Femur (tissue), 1 donor: Measurements from ENCODE around the gene CBFA2T3.

ENCODE experiments used
- DNase-seq: peaks from one replicate; pipeline ENCODE4 v3.0.0-alpha.2; 2017

CBFA2T3 gene

DNA sequence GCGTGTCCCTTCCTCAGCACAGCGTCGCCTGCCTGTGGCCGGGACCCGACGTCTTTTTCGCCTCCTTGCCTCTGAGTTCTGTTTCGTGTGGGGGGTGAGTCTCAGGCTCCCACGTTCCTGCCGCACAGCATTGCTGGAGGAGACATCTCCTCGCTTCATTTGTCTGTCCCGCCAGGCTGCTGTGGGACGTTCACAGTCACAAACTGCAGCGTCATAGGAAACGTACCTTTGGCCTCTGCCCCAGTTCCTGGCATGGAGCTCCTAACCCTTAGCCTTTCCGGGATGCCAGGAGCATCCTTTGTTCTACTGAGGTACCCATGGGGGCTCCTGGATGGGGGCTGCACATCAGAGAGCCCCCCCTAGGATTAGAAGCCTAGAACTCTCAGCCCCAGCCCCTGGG, 18.2 kb upstream of the CBFA2T3 start:
- DNase-seq: no peak

DNA sequence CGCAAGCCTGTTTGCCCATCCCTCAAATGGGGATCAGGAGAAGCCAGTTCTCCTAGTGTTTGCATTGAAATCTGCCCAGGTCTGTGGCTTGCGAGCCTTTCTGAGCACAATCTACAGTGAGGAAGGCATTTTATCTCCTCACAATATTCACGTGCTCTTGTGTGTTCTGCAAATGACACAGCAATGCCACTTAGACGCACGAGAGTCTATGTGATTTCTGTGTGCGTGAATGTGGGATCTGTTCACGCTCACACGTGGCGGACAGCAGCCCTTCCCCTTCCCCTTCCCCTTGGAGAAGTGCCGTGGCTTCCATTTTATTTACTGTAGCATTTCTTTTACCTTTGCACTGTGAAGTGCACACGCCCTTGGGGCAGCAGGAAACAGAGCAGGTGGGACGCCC, 17.7 kb upstream of the CBFA2T3 start:
- DNase-seq: no peak

DNA sequence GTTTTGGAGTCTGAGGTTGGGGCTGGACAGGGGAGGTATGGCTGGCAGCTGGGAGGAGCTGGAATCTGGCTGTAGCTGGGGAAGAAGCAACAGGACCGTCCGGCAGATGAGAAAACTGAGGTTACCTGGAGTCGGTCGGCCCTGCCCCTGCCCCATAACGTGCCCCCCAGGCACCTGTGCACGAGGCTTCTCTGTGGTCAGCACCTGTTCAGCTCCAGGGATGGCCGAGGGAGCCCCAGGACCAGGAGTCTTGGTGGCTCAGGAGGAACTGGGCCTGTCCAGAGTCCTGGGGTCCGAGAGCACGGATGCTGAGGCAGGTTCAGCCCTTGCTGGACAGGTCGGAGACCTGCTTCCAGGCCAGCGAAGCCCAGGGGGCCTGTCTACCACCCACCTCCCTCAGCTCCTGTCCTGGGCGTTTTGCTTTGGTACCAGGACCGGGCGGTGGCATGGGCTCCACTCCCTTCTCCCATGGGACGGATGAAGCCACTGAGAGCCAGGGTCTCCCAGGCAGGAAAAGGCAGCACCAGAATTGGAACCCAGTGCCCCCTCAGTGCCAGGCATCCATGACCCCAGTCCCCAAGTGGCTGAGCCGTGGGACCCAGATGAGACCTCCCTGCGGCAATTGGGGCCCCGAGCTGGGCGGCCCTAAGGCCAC, 17.1 kb upstream of the CBFA2T3 start:
- no peak for DNase-seq

DNA sequence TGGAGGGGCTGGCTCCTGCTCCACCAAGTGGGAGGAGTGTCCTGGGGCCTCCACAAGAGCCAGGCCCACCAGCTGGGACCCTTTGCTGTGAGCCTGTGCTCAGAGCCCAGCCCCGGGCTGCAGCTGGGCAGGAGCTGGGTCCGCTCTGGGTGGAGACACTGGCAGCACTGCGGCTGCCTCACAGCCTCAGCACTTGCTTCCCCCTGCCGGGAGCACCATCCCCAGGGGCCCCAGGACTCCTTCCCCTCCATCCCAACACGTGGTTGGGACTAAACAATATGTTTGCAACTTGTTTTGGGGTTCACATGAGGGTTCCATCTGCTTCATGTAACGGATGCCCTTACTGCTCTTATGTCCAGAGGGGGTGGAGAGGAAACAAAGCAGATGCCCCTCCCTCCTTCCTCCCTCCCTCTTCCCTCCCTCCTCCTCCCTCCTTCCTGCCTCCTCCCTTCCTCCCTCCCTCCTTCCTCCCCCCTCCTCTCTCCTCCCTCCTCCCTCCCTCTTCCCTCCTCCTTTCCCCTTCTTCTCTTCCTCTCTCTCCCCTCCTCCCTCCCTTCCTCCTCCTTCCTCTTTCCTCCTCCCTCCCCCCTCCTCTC, 16.3 kb upstream of the CBFA2T3 start:
- DNase-seq: no peak

DNA sequence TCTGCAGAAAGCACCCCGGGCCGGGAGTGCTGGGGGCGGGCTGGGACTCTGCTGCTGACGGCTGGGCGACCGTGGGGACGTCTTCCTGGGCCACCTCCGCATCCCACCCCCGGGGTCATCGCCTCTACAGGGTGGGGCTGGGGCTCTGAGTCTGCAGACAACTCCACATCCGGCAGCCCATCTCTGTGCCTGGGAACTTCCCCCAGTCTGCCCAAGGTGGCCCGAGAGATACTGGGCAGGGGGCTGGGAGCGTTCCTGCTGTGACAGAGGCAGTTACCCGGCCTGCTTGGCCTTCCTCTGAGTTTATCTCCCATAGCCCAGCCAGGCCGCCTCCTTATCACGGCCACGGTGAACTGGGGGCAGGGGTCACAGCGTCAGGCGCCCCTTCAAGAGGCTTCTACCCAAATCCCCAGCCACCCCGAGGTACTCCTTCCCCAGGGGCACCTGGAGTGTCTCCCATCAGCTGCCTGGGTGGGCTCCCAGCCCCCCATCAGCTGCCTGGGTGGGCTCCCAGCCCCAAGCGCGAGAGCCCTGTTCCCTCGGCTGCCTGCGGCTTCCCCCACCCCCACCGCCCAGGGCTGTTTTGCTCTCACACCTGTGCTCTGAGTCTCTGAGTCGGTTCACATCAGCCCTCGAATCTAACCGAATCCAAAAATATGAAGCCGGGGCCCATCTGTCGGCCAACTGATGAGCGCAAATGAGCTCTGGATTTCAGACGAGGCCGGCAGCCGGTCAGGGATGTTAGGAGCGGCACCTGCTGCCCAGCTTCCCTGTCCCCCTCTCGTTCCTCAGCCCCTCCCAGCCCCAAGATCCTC, 15.6 kb upstream of the CBFA2T3 start:
- DNase-seq: peak; percentile 71

DNA sequence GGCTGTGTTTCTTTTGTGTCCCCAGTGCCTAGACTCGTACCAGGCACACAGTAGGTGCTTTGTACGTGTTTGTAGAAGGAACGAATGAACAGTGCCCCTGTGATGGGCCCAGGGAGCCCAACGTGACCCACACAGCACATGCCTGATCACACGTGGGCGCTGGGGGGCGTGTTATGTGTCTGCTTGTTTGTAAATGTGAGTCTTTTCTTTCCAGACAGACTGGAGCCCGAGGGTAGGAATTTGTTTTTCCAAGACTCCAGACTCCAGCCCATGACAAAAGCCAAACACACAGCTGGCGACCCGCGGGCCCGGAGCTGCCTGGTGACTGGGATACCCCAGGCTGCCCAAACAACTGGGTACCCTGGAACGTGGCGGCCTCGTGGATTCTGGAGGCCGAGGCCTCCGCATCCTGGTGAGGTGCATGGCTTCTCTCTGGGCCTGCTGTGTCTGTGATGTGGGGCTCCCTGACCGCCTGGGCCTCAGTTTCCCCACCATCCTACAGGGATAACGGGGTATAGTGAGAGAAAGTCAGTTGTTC, 14.9 kb upstream of the CBFA2T3 start:
- no peak for DNase-seq

DNA sequence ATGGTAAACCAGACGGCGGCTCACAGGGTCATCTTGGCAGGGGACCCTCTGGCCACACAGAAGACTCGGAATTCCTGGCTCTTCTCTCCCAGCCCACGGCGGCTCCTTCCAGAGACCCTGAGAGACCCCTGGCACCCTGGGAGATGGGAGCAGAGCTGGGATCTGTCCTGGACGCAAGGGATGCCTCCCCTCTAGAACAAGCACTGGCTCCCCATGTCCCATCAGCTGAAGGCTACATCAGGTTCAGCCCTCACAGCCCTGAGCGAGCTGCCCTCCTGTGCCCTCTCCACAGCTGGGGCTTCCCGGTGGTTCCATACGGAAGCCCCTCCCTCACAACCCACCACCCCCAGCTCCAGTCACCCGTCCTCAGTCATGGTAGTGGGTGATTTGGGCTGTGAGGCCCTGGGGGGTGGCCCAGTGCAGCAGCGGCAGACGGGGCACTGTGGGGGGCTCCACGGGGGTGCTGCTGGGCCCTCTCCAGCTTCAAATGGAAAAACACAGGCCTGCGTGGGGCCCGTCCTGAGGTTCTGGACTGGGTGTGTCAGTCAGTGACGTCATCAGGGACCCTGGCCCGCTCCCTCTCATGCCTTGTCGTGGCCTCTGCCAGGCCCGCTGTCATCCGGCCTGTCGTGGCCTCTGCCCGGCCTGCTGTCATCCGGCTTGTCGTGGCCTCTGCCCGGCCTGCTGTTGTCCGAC, 13.0 kb upstream of the CBFA2T3 start:
- no peak for DNase-seq

DNA sequence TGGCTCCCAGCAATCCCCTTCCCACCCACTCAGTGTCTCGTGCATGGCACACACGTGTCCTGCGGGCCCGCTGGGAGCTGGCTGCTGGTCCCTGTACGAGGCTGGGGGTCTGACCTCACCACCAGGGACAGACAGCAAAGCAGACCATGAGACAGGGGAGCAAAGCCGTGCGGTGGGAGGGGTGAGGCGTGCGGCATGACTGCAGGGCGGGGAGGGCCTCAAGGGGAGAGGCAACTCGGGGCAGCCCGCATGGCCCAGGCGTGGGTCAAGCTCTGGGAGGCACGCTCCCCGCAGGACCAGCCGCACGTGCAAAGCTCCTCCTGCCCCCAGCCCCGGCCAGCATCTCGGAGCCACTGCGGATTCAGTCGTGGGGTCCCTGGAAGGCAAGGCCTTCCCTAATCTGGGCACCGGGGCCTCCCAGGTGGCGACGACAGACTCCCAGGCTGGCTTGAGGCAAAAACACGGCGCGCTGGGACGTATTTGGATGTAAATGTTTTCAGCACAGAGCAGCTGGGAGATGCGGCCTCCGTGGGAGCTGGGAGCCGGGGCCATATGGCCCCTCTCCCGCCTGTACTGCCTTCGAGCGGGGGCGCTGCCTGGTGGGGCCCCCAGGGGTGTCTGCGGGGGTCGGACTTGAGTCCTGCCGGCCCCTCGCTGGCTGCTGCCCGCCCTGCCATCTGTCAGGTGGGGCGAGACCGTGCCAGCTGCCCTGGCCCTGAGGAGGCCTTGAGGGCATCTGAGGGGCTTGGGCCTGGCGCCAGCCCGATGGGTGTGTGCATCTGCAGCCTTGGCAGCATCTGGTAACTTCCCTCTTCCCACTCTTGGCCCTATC, 12.2 kb upstream of the CBFA2T3 start:
- no peak for DNase-seq

DNA sequence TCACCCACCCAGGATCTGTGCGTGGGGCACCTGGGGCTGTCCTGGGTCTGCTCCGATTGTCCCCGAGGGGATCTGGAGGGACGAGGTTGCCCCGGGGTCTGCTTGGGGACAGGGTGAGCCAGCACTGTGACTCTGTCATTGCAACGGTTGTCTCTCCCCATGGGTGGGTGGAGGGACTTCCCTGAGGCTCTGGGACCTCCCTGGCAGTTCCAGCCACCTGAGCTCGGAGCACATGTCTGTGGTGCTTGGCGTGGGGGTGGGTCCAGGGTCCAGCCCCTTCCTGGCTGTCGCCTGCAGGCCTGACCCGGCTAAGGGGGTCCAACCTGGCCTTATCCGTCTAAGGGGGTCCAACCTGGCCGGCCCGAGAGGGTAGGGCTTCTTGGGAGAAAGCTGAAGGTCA, 8.5 kb upstream of the CBFA2T3 start:
- DNase-seq: no peak

DNA sequence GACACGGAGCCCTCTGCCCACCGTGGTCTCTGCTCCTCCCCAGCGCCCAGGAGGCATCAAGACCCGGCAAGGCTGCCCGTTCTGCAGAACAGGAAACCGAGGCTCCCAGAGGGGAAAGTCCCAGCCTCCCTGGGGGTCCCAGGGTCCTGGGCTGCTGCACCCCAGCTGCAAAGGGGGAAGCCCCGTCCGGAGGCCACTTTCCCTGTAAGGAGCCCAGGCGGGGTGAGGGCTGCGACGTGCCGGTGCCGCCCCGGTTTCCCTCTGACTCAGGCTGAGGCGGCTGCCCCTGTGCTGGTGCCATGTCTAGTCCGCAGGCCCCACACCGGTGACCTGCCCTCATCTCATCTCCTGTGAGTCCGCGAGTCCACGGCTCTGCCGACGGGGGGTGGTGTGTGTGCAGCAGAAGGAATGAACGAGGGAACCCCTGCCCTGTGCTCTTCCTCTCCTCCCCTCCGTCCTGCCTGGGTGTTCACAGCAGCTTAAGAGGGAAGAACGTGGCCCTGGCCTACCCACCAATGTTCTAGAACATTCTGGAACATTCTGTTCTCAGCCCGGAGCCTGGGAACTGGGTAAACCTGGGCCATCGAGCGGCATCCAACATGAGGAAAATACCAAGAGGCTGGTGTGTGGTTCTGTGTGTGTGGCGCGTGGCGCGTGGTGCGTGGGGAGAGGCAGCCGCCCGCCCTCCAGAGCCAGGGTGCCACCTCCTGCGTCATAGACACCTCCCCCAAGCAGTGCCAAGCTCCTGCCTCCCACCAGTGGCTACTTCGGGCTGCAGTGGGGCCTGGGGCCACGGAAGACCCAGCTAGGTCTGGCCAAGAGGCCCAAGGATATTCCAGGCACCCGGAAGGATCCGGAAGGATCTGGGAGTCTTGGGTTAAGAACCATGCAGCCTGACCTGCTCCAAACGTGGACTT, 7.0 kb upstream of the CBFA2T3 start:
- no peak for DNase-seq

DNA sequence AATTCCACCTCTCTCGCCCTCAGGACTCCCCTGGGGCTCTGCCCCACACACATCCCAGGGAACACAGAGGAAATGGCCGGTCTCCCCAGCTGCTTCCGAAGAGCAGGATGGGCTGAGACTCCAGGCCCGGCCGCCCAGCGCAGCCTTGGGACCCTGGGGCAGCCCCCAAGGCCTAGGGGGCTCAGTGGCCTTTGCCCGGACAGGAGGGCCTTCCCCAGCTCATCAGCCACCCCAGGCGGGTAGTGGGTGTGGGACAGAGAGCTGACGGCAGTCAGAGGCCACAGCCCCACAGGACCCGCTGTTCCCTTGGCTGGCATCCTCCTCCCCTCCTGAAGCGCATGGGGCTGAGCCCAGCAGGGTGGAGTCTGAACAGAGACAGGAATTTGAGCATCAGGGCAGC, 6.2 kb upstream of the CBFA2T3 start:
- no peak for DNase-seq

DNA sequence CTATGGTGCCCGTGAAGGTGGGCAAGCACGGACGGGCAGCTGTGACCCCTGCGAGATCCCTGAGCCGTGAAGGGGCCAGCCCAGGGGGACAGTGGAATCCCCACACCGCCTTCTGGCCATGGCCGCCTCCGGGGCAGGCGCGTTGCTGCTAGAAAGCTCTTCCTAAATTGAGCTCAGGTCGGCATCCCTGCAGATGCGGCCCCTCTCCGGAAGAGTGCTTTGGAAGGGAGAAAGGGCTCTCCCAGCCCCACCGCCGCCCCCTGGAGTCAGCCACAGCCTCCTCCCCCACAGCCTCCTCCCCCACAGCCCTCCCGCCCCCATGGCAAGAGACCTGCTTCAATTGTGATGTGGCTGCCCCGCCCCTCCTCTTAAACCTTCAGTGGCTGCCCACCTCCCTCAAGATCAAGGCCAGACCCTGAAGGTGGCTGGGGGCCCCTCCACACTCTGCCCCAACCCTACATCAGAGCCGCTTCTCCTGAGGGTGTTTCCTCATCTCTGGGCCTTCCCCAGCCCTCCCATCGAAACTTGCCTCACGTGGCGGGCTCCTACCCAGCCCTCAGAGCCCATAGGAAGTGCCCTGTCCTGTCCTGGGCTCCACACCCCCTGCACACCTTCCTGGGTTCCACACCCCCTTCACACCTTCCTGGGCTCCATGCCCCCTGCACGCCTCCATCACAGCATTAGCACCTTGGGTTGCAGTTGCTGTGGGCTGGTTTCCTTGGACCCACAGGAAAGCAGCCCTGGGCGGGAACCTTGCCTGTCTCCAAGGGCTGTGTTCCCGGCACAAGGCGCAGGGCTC, 5.5 kb upstream of the CBFA2T3 start:
- DNase-seq: no peak

DNA sequence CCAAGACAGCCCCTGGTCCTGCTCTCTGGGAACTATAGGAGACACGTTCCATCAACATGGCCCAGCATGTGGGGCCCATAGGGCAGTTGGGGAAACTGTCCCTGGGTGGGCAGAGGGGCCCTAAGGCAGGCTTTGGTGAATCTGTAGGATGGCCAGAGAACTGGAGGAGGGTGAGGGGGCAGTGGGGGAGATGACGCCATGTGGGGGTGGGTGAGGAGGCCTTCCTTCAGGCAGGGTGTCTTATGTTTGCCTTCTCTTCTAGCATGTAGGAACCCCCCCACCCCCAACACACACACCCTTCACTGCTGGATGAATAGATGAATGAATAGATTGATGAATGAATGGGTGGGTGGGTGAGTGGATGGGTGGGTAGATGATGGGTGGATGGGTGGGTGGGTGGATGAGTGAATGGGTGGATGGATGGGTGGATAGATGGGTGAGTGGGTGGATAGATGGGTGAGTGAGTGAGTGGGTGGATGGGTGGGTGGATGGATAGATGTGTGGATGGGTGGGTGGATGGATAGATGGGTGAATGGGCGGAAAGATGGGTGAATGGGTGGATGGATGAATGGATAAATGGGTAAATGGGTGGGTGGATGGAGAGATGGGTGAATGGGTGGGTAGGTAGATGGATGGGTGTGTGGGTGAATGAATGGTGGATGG, 2.5 kb upstream of the CBFA2T3 start:
- DNase-seq: no peak

DNA sequence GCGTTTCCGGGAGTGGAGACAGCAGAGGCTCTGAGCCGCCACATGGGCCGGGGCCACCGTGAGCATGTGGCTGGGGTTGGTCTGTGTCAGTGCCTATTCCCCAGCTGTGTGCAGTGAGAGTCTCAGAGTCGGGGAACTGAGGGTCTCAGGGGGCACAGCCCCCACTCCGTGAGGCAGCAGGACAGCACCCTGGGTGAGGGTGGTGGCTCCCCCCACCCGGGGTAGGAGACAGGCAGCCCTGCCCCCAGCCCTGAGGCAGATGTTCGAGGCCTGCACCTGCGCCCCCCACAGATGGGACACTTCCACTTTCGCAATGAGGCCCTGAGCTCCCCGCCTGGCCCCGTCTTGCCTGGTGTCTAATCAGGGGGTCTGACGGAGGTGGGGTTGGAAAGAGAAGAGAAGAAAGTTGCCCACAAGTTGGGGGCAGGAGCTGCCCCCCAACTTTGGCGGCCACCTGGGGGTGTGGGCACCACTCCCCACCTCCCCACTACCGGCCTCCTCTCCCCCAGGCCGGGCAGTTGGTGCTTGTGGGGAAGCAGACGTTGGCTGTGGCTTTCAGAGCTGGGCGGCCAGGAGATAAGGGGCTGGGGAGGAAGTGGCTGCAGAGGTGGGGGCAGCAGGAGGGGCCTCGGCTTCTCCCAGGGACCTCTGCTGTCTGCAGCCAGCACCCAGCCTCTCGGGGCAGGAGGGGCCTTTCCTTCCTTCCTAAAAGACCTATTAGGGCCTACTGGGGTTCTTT, 1.8 kb upstream of the CBFA2T3 start:
- DNase-seq: peak; percentile 70

DNA sequence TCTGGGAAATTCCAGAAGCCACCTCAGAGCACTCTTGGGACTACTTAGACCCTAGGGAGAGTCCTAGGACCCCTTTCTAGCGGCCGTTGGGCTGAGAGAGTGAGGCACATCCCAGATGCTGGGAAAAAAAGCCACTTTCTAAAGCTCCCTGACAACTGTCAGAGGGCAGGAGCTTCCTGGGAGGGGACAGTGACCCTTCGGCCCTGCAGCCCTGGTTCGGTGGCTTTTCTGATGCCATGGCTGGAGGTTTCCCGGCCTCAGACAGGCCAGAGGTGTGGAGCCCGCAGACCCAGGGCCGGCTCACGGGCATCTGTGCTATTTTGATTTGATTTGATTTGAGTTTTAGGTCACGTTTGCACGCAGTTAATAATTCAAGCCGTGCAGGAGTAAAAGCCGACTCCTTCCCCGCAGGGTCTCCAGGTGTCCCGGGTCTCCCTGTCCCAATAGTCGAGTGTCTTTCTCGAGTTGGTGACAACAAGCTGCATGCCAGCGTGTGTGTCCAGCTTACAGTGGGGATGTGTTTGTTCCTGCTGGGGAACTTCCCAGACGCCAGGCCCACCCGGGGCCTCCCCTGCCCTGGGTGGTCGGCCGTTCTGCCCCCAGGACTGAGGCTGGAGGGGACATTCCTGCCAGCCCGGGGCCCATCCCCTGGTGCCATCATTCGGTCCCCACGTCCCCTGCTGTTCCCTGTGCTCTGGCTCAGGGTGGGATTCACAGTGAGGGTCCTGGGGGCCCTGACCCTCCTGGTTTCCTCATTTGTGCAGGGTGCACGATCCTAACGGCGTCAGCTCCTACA, 1.0 kb upstream of the CBFA2T3 start:
- no peak for DNase-seq

DNA sequence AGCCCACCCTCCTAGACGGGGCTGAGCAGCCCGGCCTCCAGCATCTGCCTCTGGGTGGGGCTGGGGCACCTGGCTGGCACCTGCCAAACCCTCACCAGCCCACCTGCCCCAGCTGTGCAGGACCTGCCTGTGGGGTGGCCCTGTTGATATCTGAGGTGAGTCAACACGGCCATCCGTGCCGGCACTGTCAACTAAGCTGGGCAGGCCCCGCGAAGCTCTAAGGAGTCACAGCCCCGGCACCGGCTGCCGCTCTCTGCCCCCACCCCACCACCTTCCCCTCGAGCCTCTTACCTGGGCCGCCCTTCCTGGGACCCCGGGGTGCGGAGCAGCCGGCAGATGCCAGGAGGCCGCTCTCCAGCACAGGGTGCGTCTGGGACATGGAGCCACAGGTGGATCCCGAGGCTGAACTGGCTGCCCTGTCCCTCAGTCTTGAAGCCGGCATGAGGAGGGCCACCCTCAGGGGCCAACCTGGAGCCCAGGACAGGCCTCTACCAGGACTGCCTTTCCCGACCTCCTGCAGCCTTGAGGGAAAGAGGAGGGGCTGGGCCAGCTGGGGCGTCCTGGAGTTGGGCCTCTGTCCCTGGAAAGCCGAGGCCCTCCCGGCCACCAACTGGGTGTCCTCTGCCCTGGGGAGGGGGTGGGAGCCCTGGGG, 515 bp downstream of the CBFA2T3 start:
- no peak for DNase-seq

DNA sequence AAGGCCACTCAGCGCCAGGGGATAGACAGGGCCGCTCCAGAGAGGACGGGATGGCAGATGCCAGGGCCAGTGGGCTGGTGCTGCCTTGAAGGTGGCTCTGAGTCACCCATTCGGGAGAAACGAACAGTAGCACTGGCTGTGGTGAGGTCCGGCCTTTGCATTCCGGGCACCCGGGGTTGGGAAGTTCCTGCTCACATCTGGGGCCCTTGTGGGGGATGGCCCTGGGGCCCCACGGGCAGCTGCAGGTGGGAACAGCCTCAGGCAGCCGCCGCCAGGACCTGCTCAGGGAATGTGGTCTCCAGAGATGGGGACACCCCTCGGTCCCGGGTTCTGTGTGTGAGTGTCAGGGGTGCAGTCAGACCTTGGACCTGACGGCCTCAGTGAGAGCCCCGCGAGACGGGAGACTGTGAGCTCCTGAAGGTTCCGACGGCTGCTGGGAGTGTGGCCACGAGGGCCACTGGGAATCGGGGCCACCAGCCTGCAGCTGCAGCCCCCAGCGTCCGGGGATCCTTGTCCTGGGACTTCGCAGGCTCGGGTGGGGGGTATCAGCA, 1.4 kb downstream of the CBFA2T3 start:
- no peak for DNase-seq

DNA sequence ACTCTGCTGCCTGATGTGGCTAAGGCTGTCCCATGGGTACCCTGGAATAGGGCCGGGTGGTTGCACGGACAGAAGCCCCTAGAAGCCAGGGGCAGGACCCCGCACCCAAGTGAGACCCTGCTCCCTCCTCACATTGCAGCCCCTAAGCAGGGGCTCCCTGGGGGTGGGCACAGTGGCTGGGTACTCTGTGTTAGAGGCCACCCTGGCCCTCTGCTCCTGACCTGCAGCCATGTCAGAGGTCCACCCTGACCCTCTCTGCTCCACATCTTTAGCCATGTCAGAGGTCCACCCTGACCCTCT, 2.1 kb downstream of the CBFA2T3 start:
- no peak for DNase-seq
